H9 (cell line): Measurements from ENCODE around the gene C7. TPM values are rescaled to one million over a fixed set of nuclear protein-coding genes. Genes with fewer than 3 reads are reported as not detected.

Source experiments
- DNase-seq: peaks from one replicate; pipeline ENCODE4 v3.0.0-alpha.2; 2017
- H2AFZ ChIP-seq: one replicate; pipeline ENCODE4 v1.6.1; 2013; ENCODE audit warnings: mild to moderate bottlenecking, low read length, control low read depth, moderate library complexity
- H2AK5ac ChIP-seq: 2 replicates; pipeline ENCODE4 v1.6.1; 2013; ENCODE audit warnings: low read length, control low read depth, mixed read lengths; ENCODE audit not compliant: insufficient read length
- H2BK120ac ChIP-seq: one replicate; pipeline ENCODE4 v1.6.1; 2013; ENCODE audit warnings: low read depth, mild to moderate bottlenecking, low read length, control low read depth, inconsistent platforms; ENCODE audit not compliant: poor library complexity, severe bottlenecking
- H2BK12ac ChIP-seq: 2 replicates; pipeline ENCODE4 v1.6.1; 2013; ENCODE audit warnings: low read length, control low read depth, mixed read lengths, low read depth; ENCODE audit not compliant: insufficient read length
- H2BK15ac ChIP-seq: 2 replicates; pipeline ENCODE4 v1.6.1; 2013; ENCODE audit warnings: low read depth, low read length, control low read depth
- H2BK20ac ChIP-seq: one replicate; pipeline ENCODE4 v1.6.1; 2013; ENCODE audit warnings: low read depth, mild to moderate bottlenecking, low read length, control low read depth, inconsistent platforms; ENCODE audit not compliant: poor library complexity, severe bottlenecking
- H2BK5ac ChIP-seq: 2 replicates; pipeline ENCODE4 v1.6.1; 2013; ENCODE audit warnings: low read length, control low read depth, mixed read lengths; ENCODE audit not compliant: insufficient read length
- H3K14ac ChIP-seq: 2 replicates; pipeline ENCODE4 v1.6.1; 2013; ENCODE audit warnings: low read length, control low read depth; ENCODE audit not compliant: insufficient read depth
- H3K18ac ChIP-seq: 2 replicates; pipeline ENCODE4 v1.6.1; 2013; ENCODE audit warnings: low read depth, mild to moderate bottlenecking, mixed read lengths, low read length, control low read depth; ENCODE audit not compliant: insufficient read length
- H3K23ac ChIP-seq: 2 replicates; pipeline ENCODE4 v1.6.1; 2013; ENCODE audit warnings: low read length, control low read depth, mixed read lengths, low read depth; ENCODE audit not compliant: insufficient read length
- H3K23me2 ChIP-seq: 2 replicates; pipeline ENCODE4 v1.6.1; 2013; ENCODE audit warnings: low read depth, mild to moderate bottlenecking, mixed read lengths, low read length, control low read depth; ENCODE audit not compliant: insufficient read length, poor library complexity, severe bottlenecking
- H3K27ac ChIP-seq: 2 replicates; pipeline ENCODE4 v1.5.1; 2013; ENCODE audit warnings: low read length, control low read depth, mixed read lengths, low read depth; ENCODE audit not compliant: insufficient read length
- H3K27me3 ChIP-seq: 2 replicates; pipeline ENCODE4 v1.6.1; 2013; ENCODE audit warnings: low read length, control low read depth, inconsistent platforms; ENCODE audit not compliant: insufficient read depth
- H3K4ac ChIP-seq: 2 replicates; pipeline ENCODE4 v1.6.1; 2013; ENCODE audit warnings: low read depth, mild to moderate bottlenecking, control low read depth, inconsistent platforms, low read length, moderate library complexity
- H3K4me1 ChIP-seq: 2 replicates; pipeline ENCODE4 v1.6.1; 2013; ENCODE audit warnings: low read length, control low read depth, inconsistent platforms; ENCODE audit not compliant: insufficient read depth
- H3K4me2 ChIP-seq: 2 replicates; pipeline ENCODE4 v1.6.1; 2013; ENCODE audit warnings: low read length, control low read depth, mixed read lengths; ENCODE audit not compliant: insufficient read length, insufficient read depth
- H3K56ac ChIP-seq: 2 replicates; pipeline ENCODE4 v1.6.1; 2013; ENCODE audit warnings: low read depth, mild to moderate bottlenecking, mixed read lengths, low read length, control low read depth; ENCODE audit not compliant: insufficient read length
- H3K79me1 ChIP-seq: 2 replicates; pipeline ENCODE4 v1.6.1; 2013; ENCODE audit warnings: low read depth, mild to moderate bottlenecking, moderate library complexity, low read length, control low read depth, inconsistent platforms; ENCODE audit not compliant: insufficient read depth, poor library complexity, severe bottlenecking
- H3K79me2 ChIP-seq: 2 replicates; pipeline ENCODE4 v1.6.1; 2013; ENCODE audit warnings: low read length, control low read depth, inconsistent platforms; ENCODE audit not compliant: insufficient read depth
- H3K9ac ChIP-seq: 2 replicates; pipeline ENCODE4 v1.6.1; 2013; ENCODE audit warnings: low read length, control low read depth, mixed read lengths; ENCODE audit not compliant: insufficient read length; ENCODE audit errors: extremely low read depth
- H3K9me3 ChIP-seq: one replicate; pipeline ENCODE4 v1.6.1; 2013; ENCODE audit warnings: low read depth, low read length, inconsistent platforms; ENCODE audit not compliant: control insufficient read depth
- H3T11ph ChIP-seq: one replicate; pipeline ENCODE4 v1.6.1; 2013; ENCODE audit warnings: mild to moderate bottlenecking, low read length, control low read depth, inconsistent platforms
- H4K20me1 ChIP-seq: one replicate; pipeline ENCODE4 v1.6.1; 2013; ENCODE audit not compliant: control insufficient read depth, insufficient read length, insufficient read depth
- H4K5ac ChIP-seq: 2 replicates; pipeline ENCODE4 v1.6.1; 2013; ENCODE audit warnings: low read depth, mild to moderate bottlenecking, mixed read lengths, low read length, control low read depth; ENCODE audit not compliant: insufficient read length
- H4K8ac ChIP-seq: replicated peaks from 2 replicates; pipeline ENCODE4 v1.6.1; 2013; ENCODE audit warnings: low read length, control low read depth, mixed read lengths, low read depth; ENCODE audit not compliant: insufficient read length
- H4K91ac ChIP-seq: 2 replicates; pipeline ENCODE4 v1.6.1; 2013; ENCODE audit warnings: low read depth, mild to moderate bottlenecking, moderate library complexity, mixed read lengths, low read length, control low read depth; ENCODE audit not compliant: insufficient read length
- H3K27ac Mint-ChIP-seq, 3 experiments: 2 replicates in 2 of 3; 3 replicates in 1 of 3; pipeline ENCODE4 v1.8.0; 2020 to 2021; ENCODE audit warnings: mixed read lengths in 3 of 3, mild to moderate bottlenecking in 1 of 3, moderate library complexity in 1 of 3
- H3K27me3 Mint-ChIP-seq: 2 replicates; pipeline ENCODE4 v1.8.0; 2021; ENCODE audit warnings: low read depth, mild to moderate bottlenecking, moderate library complexity, mixed read lengths
- H3K36me3 Mint-ChIP-seq, 3 experiments: 2 replicates in 2 of 3; 3 replicates in 1 of 3; pipeline ENCODE4 v1.8.0; 2020 to 2021; ENCODE audit warnings: low read depth in 3 of 3, mixed read lengths in 3 of 3; ENCODE audit not compliant: insufficient read depth in 1 of 3
- H3K4me1 Mint-ChIP-seq, 2 experiments: 2 replicates each; pipeline ENCODE4 v1.8.0; 2020; ENCODE audit warnings: mixed read lengths in 2 of 2
- H3K4me3 Mint-ChIP-seq, 2 experiments: 2 replicates in 1 of 2; 3 replicates in 1 of 2; pipeline ENCODE4 v1.8.0; 2020 to 2021; ENCODE audit warnings: mild to moderate bottlenecking in 2 of 2, mixed read lengths in 2 of 2, moderate library complexity in 1 of 2
- H3K9me3 Mint-ChIP-seq, 2 experiments: 2 replicates in 1 of 2; 3 replicates in 1 of 2; pipeline ENCODE4 v1.8.0; 2020; ENCODE audit warnings: mild to moderate bottlenecking in 2 of 2, mixed read lengths in 2 of 2, moderate library complexity in 1 of 2
- WGBS: extraction: QIAGEN DNeasy Blood & Tissue Kit; methylation state at CpG from one replicate; pipeline ENCODE4 v1.1.7; 2013; ENCODE audit warnings: missing lambda C conversion rate, low lambda C conversion rate, mixed read lengths; ENCODE audit not compliant: insufficient read length; ENCODE audit errors: extremely low coverage; 5-methylcytosine and 5-hydroxymethylcytosine counted together
- total RNA-seq: library from RNA; stranded (reverse); gene quantifications from 2 replicates; pipeline ENCODE4 v1.2.1, GENCODE V29; 2021
- TF ChIP-seq, protein P1 (sequence below): fragments of 200-600 bp; sonication (generic); conservative IDR thresholded peaks from 3 replicates; pipeline ENCODE4 v1.8.0; 2021; ENCODE audit warnings: antibody characterized with exemption, mild to moderate bottlenecking

The C7 gene
- total RNA-seq, 1 experiment from 2014 or later: 0.52 TPM

DNA sequence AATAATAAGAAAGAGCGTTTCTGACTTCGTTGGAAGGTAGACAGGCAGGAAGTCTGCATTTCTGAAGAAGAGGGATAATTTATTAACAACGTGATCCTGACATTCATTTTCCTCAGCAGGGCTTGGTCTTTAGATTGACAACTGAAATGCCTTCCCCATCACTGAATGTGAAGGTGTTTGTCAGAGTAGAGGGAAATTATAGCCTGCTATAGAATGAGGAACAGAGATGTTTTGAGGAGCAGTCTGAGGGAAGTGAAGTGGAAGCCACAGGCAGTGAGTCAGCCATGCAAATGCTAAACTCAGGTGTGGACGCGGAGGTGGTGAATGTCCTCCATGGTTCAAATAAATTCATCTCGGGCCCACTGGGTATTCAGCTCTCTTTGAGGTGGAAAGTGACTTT, 30.5 kb downstream of the C7 start:
- H3K4me3 Mint-ChIP-seq: no peak overlapping the region

More for the DNA sequence above, 30.5 kb downstream of the C7 start:
- no peak for DNase-seq
- H3K4me1 ChIP-seq: no peaks in the 10 kb centered on the region
- no peak overlapping the region for H2BK120ac ChIP-seq
- H4K8ac ChIP-seq: no peak overlapping the region
- H3K36me3 Mint-ChIP-seq: no peaks in the 10 kb centered on the region
- H3K9me3 Mint-ChIP-seq: no peaks in the 10 kb centered on the region
- H2BK20ac ChIP-seq: no peak overlapping the region
- no CpG with 5 or more reads among the region's 6 CpGs for WGBS
- no peak overlapping the region for H4K5ac ChIP-seq
- H2BK5ac ChIP-seq: no peak overlapping the region
- no peak overlapping the region for H3K27ac ChIP-seq
- TF ChIP-seq, protein P1, sequence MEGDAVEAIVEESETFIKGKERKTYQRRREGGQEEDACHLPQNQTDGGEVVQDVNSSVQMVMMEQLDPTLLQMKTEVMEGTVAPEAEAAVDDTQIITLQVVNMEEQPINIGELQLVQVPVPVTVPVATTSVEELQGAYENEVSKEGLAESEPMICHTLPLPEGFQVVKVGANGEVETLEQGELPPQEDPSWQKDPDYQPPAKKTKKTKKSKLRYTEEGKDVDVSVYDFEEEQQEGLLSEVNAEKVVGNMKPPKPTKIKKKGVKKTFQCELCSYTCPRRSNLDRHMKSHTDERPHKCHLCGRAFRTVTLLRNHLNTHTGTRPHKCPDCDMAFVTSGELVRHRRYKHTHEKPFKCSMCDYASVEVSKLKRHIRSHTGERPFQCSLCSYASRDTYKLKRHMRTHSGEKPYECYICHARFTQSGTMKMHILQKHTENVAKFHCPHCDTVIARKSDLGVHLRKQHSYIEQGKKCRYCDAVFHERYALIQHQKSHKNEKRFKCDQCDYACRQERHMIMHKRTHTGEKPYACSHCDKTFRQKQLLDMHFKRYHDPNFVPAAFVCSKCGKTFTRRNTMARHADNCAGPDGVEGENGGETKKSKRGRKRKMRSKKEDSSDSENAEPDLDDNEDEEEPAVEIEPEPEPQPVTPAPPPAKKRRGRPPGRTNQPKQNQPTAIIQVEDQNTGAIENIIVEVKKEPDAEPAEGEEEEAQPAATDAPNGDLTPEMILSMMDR: no peak
- no peak overlapping the region for H3K9ac ChIP-seq
- H3K79me2 ChIP-seq: no peaks in the 10 kb centered on the region
- no peak overlapping the region for H4K91ac ChIP-seq
- no peak overlapping the region for H2AFZ ChIP-seq
- H3K56ac ChIP-seq: no peak overlapping the region
- no peak overlapping the region for H3K4ac ChIP-seq
- no peak overlapping the region for H3K23ac ChIP-seq
- no peak overlapping the region for H2BK12ac ChIP-seq
- no peaks in the 10 kb centered on the region for H3K27me3 Mint-ChIP-seq
- H3K18ac ChIP-seq: no peak overlapping the region
- H3K4me2 ChIP-seq: no peak overlapping the region
- H3K27me3 ChIP-seq: no peaks in the 10 kb centered on the region
- H3K23me2 ChIP-seq: no peaks in the 10 kb centered on the region
- H3K4me1 Mint-ChIP-seq: 0 out of 4 replicates have a peak, but pooled peaks cover 0 to under 1% of the 10 kb centered on the region in 2 experiments
- H3K79me1 ChIP-seq: no peaks in the 10 kb centered on the region
- no peak overlapping the region for H3K14ac ChIP-seq
- no peaks in the 10 kb centered on the region for H3K9me3 ChIP-seq
- H2BK15ac ChIP-seq: no peak overlapping the region
- no peaks in the 10 kb centered on the region for H4K20me1 ChIP-seq
- no peak overlapping the region for H3T11ph ChIP-seq
- no peak overlapping the region for H3K27ac Mint-ChIP-seq
- no peak overlapping the region for H2AK5ac ChIP-seq
